SJCRH30 (cell line): ENCODE data around the gene NFATC1. TPM values are rescaled to one million over a fixed set of nuclear protein-coding genes. Genes with fewer than 3 reads are reported as not detected.

Experiments
- DNase-seq, 2 experiments: peaks; one replicate each; pipeline ENCODE4 v3.0.0-alpha.2; 2015 to 2020
- H3K27ac ChIP-seq: fragments of 250-450 bp; sonication (Bioruptor Pico); 2 replicates; pipeline ENCODE4 v1.5.1; 2020; ENCODE audit warnings: mild to moderate bottlenecking, moderate library complexity
- H3K27me3 ChIP-seq: fragments of 250-450 bp; sonication (Bioruptor Pico); 2 replicates; pipeline ENCODE4 v1.5.1; 2020; ENCODE audit warnings: mild to moderate bottlenecking, moderate library complexity
- H3K36me3 ChIP-seq: fragments of 250-450 bp; sonication (Bioruptor Pico); 2 replicates; pipeline ENCODE4 v1.5.1; 2020; ENCODE audit warnings: mild to moderate bottlenecking, moderate library complexity
- H3K4me1 ChIP-seq: fragments of 250-450 bp; sonication (Bioruptor Pico); 2 replicates; pipeline ENCODE4 v1.5.1; 2020; ENCODE audit warnings: mild to moderate bottlenecking, moderate library complexity
- H3K4me3 ChIP-seq: fragments of 250-450 bp; sonication (Bioruptor Pico); 2 replicates; pipeline ENCODE4 v1.5.1; 2020; ENCODE audit warnings: mild to moderate bottlenecking, moderate library complexity
- H3K9me3 ChIP-seq: fragments of 250-450 bp; sonication (Bioruptor Pico); replicated peaks from 2 replicates; pipeline ENCODE4 v1.5.1; 2020; ENCODE audit warnings: mild to moderate bottlenecking, moderate library complexity
- total RNA-seq: library from RNA; depleted of rRNA; stranded (reverse); fragments of >200 nt; shearing (Covaris generic); gene quantifications from 2 replicates; pipeline ENCODE4 v1.2.3, GENCODE V29; 2014

The NFATC1 gene
- total RNA-seq, 1 experiment from 2014 or later: 5.7 TPM

GRCh38 chr18:79465392-79465991, 69.8 kb downstream of the NFATC1 start:
- Histone ChIP-seq H3K9me3 (no peaks in the 10 kb centered on the region), H3K4me3 (peak overlapping the region; percentile 55), H3K27me3 (no peaks in the 10 kb centered on the region), H3K27ac (peak overlapping the region; percentile 81), H3K36me3 (no peaks in the 10 kb centered on the region), H3K4me1 (peaks cover 8% of the 10 kb centered on the region; the same call in 1 of the 2 replicates)
- DNase-seq: peak; percentile 83 to 85

DNA sequence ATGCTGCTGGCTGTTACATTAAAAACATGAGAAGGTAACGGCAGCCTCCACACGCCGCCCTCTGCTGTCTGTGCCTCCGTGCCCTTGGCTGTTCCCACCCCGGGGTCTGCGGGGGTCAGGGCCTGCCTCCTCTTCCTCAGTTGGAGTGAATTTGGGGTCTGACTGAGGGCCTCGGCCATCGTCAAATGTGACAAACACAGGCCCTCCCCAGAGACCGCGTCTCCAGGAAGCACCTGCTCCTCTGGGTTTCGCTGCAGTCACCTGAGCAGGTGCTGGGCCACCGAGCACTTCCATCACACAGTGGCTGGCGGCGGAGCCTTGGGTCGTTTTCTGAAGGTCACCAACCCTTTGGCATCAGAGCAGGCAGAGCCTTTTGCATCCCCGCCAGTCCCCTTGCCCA, 70.9 kb downstream of the NFATC1 start:
- H3K36me3 ChIP-seq: no peaks in the 10 kb centered on the region
- H3K4me3 ChIP-seq: no peak overlapping the region
- peaks cover 8% of the 10 kb centered on the region; the same call in 1 of the 2 replicates for H3K4me1 ChIP-seq
- H3K27me3 ChIP-seq: no peaks in the 10 kb centered on the region
- no peak for DNase-seq
- H3K27ac ChIP-seq: peak overlapping the region; percentile 81; the same call in 1 of the 2 replicates
- H3K9me3 ChIP-seq: no peaks in the 10 kb centered on the region

DNA sequence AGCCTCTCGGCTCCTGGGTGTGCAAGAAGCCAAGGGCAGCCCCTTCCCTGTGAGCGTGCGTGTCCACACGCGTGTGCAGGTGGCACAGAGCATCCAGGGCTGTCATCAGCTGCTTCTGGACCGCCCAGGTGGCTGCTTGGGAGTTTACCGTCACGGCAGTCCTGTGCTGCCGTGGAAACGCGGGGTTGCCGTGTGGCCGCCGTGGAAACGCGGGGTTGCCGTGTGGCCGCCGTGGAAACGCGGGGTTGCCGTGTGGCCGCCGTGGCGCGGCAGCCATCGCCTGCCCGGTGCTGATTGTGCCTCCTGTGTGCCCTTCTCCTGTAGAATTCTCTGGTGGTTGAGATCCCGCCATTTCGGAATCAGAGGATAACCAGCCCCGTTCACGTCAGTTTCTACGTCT, 71.4 kb downstream of the NFATC1 start:
- H3K27ac ChIP-seq: no peak overlapping the region
- no peak overlapping the region for H3K4me3 ChIP-seq
- DNase-seq: no peak
- no peaks in the 10 kb centered on the region for H3K9me3 ChIP-seq
- H3K36me3 ChIP-seq: no peaks in the 10 kb centered on the region
- peaks cover 8% of the 10 kb centered on the region; the same call in 1 of the 2 replicates for H3K4me1 ChIP-seq
- H3K27me3 ChIP-seq: no peaks in the 10 kb centered on the region

GRCh38 chr18:79468119-79468789, 72.5 kb downstream of the NFATC1 start:
- Histone ChIP-seq H3K27ac (no peak overlapping the region), H3K27me3 (no peaks in the 10 kb centered on the region)
- no peak for DNase-seq

DNA sequence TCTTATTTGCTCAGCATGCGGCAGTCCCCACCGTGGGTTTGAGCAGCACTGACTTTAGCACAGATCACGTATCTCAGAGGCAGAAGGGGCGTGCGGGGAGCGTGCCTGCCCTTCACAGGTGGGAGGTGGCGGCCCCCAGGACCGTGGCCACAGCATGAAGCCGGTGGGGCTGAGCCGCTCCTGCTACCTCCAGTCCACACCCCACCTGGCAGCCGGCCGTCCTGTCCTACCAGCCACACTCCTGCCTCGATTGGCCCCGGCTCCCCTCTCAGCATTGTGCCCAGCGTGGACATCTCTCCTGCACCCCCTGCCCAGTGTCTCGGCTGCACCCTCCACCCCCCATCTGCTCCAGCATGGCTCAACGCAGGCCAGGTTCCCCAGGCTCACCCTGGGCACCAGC, 73.6 kb downstream of the NFATC1 start:
- Histone ChIP-seq H3K9me3 (no peaks in the 10 kb centered on the region), H3K4me3 (no peak overlapping the region), H3K36me3 (no peaks in the 10 kb centered on the region), H3K27me3 (no peaks in the 10 kb centered on the region), H3K4me1 (peaks cover 8% of the 10 kb centered on the region; the same call in 1 of the 2 replicates), H3K27ac (no peak overlapping the region)
- no peak for DNase-seq

More at GRCh38 chr18:79468119-79468789, 72.5 kb downstream of the NFATC1 start:
- peaks cover 8% of the 10 kb centered on the region; the same call in 1 of the 2 replicates for H3K4me1 ChIP-seq
- H3K9me3 ChIP-seq: no peaks in the 10 kb centered on the region
- H3K36me3 ChIP-seq: no peaks in the 10 kb centered on the region
- H3K4me3 ChIP-seq: no peak overlapping the region

- Histone ChIP-seq H3K27ac (no peak overlapping the region), H3K36me3 (no peaks in the 10 kb centered on the region), H3K4me3 (no peak overlapping the region), H3K9me3 (no peaks in the 10 kb centered on the region), H3K27me3 (no peaks in the 10 kb centered on the region), H3K4me1 (peaks cover 6% of the 10 kb centered on the region; the same call in 1 of the 2 replicates)
- no peak for DNase-seq
Measured at GRCh38 chr18:79469751-79470505, 74.2 kb downstream of the NFATC1 start.

DNA sequence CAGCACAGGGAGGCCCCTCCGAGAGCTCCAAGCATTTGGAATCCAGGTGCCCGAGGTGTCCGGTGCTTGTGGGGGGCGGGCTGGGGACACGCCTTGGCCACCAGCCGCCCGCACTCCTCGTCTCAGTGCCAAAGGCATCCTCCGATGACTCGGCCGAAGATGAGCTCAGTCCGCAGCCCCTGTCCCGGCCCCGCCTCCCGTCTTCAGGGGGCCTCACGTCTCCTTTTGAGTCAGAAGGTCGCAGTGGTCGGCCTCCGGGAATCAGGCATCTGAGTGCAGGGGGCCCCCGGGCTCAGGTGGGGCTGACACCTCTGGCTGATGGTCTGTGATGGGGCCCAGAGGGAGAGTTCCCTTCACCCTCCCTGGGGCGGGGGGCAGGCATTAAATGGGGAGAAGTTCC, 74.8 kb downstream of the NFATC1 start:
- Histone ChIP-seq H3K4me3 (no peak overlapping the region), H3K27ac (no peak overlapping the region), H3K4me1 (peaks cover 5% of the 10 kb centered on the region; the same call in 1 of the 2 replicates), H3K27me3 (no peaks in the 10 kb centered on the region), H3K36me3 (no peaks in the 10 kb centered on the region), H3K9me3 (no peaks in the 10 kb centered on the region)
- DNase-seq: no peak

- Histone ChIP-seq H3K36me3 (no peaks in the 10 kb centered on the region), H3K27me3 (no peaks in the 10 kb centered on the region), H3K9me3 (no peaks in the 10 kb centered on the region), H3K27ac (no peak overlapping the region), H3K4me3 (no peak overlapping the region), H3K4me1 (peaks cover 5% of the 10 kb centered on the region; the same call in 1 of the 2 replicates)
- DNase-seq: no peak
Measured at GRCh38 chr18:79471046-79471445, 75.3 kb downstream of the NFATC1 start.

DNA sequence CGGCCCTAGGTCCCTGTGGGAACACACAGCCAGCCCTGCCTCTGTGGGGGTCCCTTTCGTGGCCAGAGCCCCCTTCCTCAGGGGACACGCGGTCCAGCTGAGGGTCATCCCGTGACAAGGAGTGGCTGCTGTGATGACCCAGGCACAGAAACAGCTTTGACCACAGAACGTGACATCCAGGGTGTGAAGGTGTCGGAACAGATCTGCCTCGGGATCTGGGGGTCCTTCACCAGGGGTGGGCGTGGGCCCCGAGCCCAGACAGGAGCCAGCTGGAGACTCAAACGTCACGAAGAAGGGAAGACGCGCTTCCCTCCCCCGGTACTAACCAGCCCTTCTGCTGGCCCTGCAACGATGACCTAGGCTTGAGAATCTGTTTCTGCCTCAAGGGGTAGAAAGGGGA, 75.9 kb downstream of the NFATC1 start:
- no peak overlapping the region for H3K27ac ChIP-seq
- no peaks in the 10 kb centered on the region for H3K27me3 ChIP-seq
- H3K4me3 ChIP-seq: no peak overlapping the region
- H3K4me1 ChIP-seq: peaks cover under 1% of the 10 kb centered on the region; the same call in 1 of the 2 replicates
- no peaks in the 10 kb centered on the region for H3K9me3 ChIP-seq
- H3K36me3 ChIP-seq: no peaks in the 10 kb centered on the region
- DNase-seq: no peak

DNA sequence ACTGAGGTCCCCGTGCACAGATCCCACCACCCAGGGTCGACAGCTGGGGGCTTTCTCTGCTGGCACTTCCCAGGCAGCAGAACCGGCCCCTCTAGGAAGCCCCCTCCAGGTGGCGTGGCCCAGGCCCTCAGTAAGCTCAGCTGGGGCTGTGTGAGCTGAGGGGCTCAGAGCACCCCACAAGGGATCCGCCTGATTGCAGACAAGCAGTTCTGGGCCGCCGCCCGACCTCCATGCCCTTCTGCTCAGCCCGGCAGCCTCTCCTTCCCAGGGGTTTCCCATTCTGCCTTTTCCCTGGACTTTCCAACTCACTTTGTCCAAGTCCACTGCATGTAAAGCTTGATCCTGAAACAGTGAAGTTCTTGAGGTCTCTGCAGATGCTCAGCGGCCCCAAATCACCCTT, 76.4 kb downstream of the NFATC1 start:
- Histone ChIP-seq H3K4me3 (no peak overlapping the region), H3K36me3 (no peaks in the 10 kb centered on the region), H3K27me3 (no peaks in the 10 kb centered on the region), H3K27ac (no peak overlapping the region), H3K9me3 (no peaks in the 10 kb centered on the region), H3K4me1 (no peaks in the 10 kb centered on the region)
- DNase-seq: no peak

DNA sequence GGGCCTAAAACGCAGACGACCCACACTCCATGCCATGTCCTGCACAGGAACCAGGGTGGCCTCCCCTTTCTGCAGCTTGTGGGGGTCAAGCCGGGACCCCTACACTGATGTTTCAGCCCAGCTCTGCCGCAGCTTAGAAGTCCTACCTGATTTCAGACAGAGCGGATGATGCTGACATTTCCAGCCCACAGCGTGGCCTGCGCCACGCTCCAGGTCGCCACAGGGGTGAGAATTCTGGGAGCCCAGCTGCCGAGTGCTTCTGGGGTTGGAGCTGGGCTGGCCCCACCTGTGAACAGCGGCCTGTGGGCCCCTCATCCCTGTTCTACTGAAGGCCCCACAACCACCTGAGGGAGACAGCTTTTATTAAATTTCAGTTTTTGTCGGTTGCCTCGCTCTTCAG, 77.2 kb downstream of the NFATC1 start:
- Histone ChIP-seq H3K27ac (no peak overlapping the region), H3K36me3 (no peaks in the 10 kb centered on the region), H3K9me3 (no peaks in the 10 kb centered on the region), H3K4me3 (no peak overlapping the region), H3K4me1 (no peaks in the 10 kb centered on the region), H3K27me3 (no peaks in the 10 kb centered on the region)
- DNase-seq: no peak

DNA sequence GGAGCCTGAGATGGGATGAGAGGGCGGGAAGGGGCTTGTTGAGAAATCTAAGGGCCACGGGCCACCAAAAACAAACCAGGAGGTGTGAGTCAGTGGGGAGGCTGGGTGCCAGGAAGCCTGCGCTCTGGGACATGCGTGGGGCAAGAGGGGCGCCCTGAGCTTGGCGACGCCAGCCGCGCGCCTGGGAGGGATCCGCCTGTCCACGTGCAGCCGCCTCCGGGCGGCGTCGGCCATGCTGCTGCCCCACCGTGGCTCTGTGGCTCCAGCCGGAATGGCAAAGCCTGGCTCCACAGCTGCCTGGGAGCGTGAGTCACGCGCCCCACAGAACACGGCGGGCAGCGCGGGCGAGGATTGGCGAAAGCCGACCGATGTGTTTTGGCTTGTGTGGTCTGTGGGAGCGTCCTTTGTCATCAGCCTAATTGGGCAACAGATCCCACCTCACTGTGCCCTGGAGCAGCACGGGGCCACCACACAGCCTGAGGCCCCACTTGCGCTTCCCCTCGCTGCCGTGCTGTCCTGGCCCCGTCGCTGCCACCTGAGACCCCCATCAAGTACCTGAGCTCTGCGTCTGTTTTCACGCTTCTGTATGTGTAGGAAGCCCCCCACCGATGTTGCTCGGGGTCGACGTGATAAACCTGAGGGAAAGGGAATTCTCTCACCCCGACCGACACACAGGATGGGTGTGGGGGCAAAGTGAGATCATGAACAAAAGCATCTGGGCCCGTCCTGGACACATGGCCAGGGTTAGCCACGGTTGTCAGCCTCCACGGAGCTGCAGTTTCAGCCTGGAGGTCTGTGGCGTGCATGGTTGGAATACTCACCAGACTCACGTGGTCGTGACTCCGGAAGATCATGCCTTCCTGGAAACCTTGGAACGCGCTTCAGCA, 80.5 kb downstream of the NFATC1 start:
- Histone ChIP-seq H3K36me3 (no peaks in the 10 kb centered on the region), H3K4me3 (no peak overlapping the region), H3K4me1 (no peaks in the 10 kb centered on the region), H3K27ac (no peak overlapping the region), H3K27me3 (no peaks in the 10 kb centered on the region), H3K9me3 (no peaks in the 10 kb centered on the region)
- no peak for DNase-seq

- no peaks in the 10 kb centered on the region for H3K27me3 ChIP-seq
- no peaks in the 10 kb centered on the region for H3K9me3 ChIP-seq
- peak in 1 of 2 experiments; percentile 32 for DNase-seq
- H3K36me3 ChIP-seq: no peaks in the 10 kb centered on the region
- H3K27ac ChIP-seq: no peak overlapping the region
- no peak overlapping the region for H3K4me3 ChIP-seq
- H3K4me1 ChIP-seq: no peaks in the 10 kb centered on the region
Measured at GRCh38 chr18:79476918-79477571, 81.3 kb downstream of the NFATC1 start.
